Liver (tissue), 9 donors: Measurements from ENCODE around the gene NYAP2. TPM values are rescaled to one million over a fixed set of nuclear protein-coding genes. Genes with fewer than 3 reads are reported as not detected.

Experiments used
- DNase-seq: peaks from one replicate; pipeline ENCODE4 v3.0.0-alpha.2; 2017; ENCODE audit warnings: low spot score
- H3K27ac ChIP-seq, 2 donors: one replicate each; pipeline ENCODE4 v1.7.0; 2013; ENCODE audit warnings: inconsistent platforms in 2 of 2, low read length in 2 of 2, control low read depth in 1 of 2, low read depth in 1 of 2, mild to moderate bottlenecking in 1 of 2
- H3K27me3 ChIP-seq, 4 donors: one replicate each; pipeline versions ENCODE4 v1.6.1 to v1.7.0; 2013; ENCODE audit warnings: low read length in 3 of 4, inconsistent platforms in 1 of 4, mild to moderate bottlenecking in 1 of 4, moderate library complexity in 1 of 4; ENCODE audit not compliant: control insufficient read depth in 4 of 4, insufficient read depth in 4 of 4
- H3K36me3 ChIP-seq, 4 donors: one replicate each; pipeline versions ENCODE4 v1.6.1 to v1.7.0; 2013; ENCODE audit warnings: low read length in 3 of 4, mild to moderate bottlenecking in 3 of 4, low read depth in 1 of 4, moderate library complexity in 1 of 4; ENCODE audit not compliant: control insufficient read depth in 4 of 4, insufficient read depth in 3 of 4
- H3K4me1 ChIP-seq, 4 donors: one replicate each; pipeline versions ENCODE4 v1.6.1 to v1.7.0; 2013; ENCODE audit warnings: low read length in 3 of 4, mild to moderate bottlenecking in 3 of 4, moderate library complexity in 1 of 4; ENCODE audit not compliant: control insufficient read depth in 4 of 4, insufficient read depth in 4 of 4
- H3K4me3 ChIP-seq, 3 donors: one replicate each; pipeline versions ENCODE4 v1.6.1 to v1.7.0; 2013; ENCODE audit warnings: low read length in 3 of 3, control low read depth in 1 of 3, low read depth in 1 of 3, mild to moderate bottlenecking in 1 of 3
- H3K9ac ChIP-seq, 2 donors: one replicate each; pipeline ENCODE4 v1.7.0; 2013; ENCODE audit warnings: low read length in 2 of 2, mild to moderate bottlenecking in 2 of 2, moderate library complexity in 2 of 2, control low read depth in 1 of 2, low read depth in 1 of 2
- H3K9me3 ChIP-seq, 4 donors: one replicate each; pipeline versions ENCODE4 v1.6.1 to v1.7.0; 2013; ENCODE audit warnings: low read length in 3 of 4; ENCODE audit not compliant: control insufficient read depth in 4 of 4
- ATF3 ChIP-seq: IDR thresholded peaks from 2 replicates; pipeline ENCODE4 v1.6.1; 2016; ENCODE audit warnings: antibody characterized with exemption
- CTCF ChIP-seq: fragments of 150-350 bp; IDR thresholded peaks from 2 replicates; pipeline ENCODE4 v1.5.1; 2017; ENCODE audit warnings: improper control_type of control experiment, low read depth, low read length; ENCODE audit not compliant: missing input control
- EGR1 ChIP-seq, 2 donors: IDR thresholded peaks; 2 replicates each; pipeline ENCODE4 v1.6.1; 2016 to 2018; ENCODE audit warnings: antibody characterized with exemption in 2 of 2, low read depth in 2 of 2
- FOXA1 ChIP-seq: IDR thresholded peaks from 2 replicates; pipeline ENCODE4 v1.6.1; 2016; ENCODE audit warnings: antibody characterized with exemption
- FOXA2 ChIP-seq: IDR thresholded peaks from 2 replicates; pipeline ENCODE4 v1.6.1; 2016; ENCODE audit warnings: antibody characterized with exemption
- HNF4A ChIP-seq, 2 donors: conservative IDR thresholded peaks; 2 replicates each; pipeline ENCODE4 v1.6.1; 2016; ENCODE audit warnings: antibody characterized with exemption in 2 of 2, mild to moderate bottlenecking in 2 of 2
- HNF4G ChIP-seq: IDR thresholded peaks from 2 replicates; pipeline ENCODE4 v1.6.1; 2016; ENCODE audit warnings: antibody characterized with exemption
- JUND ChIP-seq, 2 donors: IDR thresholded peaks; 2 replicates each; pipeline ENCODE4 v1.6.1; 2016; ENCODE audit warnings: antibody characterized with exemption in 2 of 2
- MAX ChIP-seq: IDR thresholded peaks from 2 replicates; pipeline ENCODE4 v1.6.1; 2016; ENCODE audit warnings: antibody characterized with exemption
- NR2F2 ChIP-seq: IDR thresholded peaks from 2 replicates; pipeline ENCODE4 v1.6.1; 2016; ENCODE audit warnings: antibody characterized with exemption
- RAD21 ChIP-seq, 2 donors: IDR thresholded peaks; 2 replicates each; pipeline ENCODE4 v1.6.1; 2016; ENCODE audit warnings: antibody characterized with exemption in 2 of 2, mild to moderate bottlenecking in 2 of 2
- REST ChIP-seq: IDR thresholded peaks from 2 replicates; pipeline ENCODE4 v1.6.1; 2016; ENCODE audit warnings: antibody characterized with exemption, mild to moderate bottlenecking
- RXRA ChIP-seq, 2 donors: IDR thresholded peaks; 2 replicates each; pipeline ENCODE4 v1.6.1; 2017 to 2018; ENCODE audit warnings: antibody characterized with exemption in 2 of 2, mild to moderate bottlenecking in 1 of 2
- TAF1 ChIP-seq: conservative IDR thresholded peaks from 2 replicates; pipeline ENCODE4 v1.6.1; 2016; ENCODE audit warnings: antibody characterized with exemption, mild to moderate bottlenecking
- YY1 ChIP-seq: IDR thresholded peaks from 2 replicates; pipeline ENCODE4 v1.6.1; 2016; ENCODE audit warnings: antibody characterized with exemption, mild to moderate bottlenecking
- ZBTB33 ChIP-seq: IDR thresholded peaks from 2 replicates; pipeline ENCODE4 v1.6.1; 2016; ENCODE audit warnings: antibody characterized with exemption
- whole genome bisulfite sequencing: extraction: QIAGEN DNeasy Blood & Tissue Kit; methylation state at CpG from one replicate; pipeline ENCODE4 v1.1.7; 2013; 5-methylcytosine and 5-hydroxymethylcytosine counted together
- polyA plus RNA-seq, 2 donors: library from polyadenylated mRNA; stranded (reverse) in 1 of 2; unstranded in 1 of 2; fragments of 200-250 nt in 1 of 2; fragments of >200 nt in 1 of 2; fragmentation: Nextera tagmentation in 1 of 2; extraction: Ambion mirVana in 1 of 2; gene quantifications; one replicate each; pipeline versions ENCODE4 v1.2.1 to v1.2.3, GENCODE V29; 2013 to 2015
- total RNA-seq, 2 donors: library from RNA; depleted of rRNA; stranded (reverse); fragments of >200 nt; gene quantifications; one replicate each; pipeline ENCODE4 v1.2.3, GENCODE V29; 2014
- donor health status: healthy.
- donor health status: healthy.
- donor health status: healthy.
- donor health status: healthy.
- donor health status: healthy.

NYAP2 gene
- total and polyA plus RNA-seq, 4 donors: not detected

GRCh38 chr2:225400060-225400511 is 576 bp downstream of the NYAP2 start:
- DNase-seq: no peak
- TF ChIP-seq JUND (IDR thresholded peaks at IDR 0.05) (no peak), FOXA2 (no peak), REST (peak; percentile 94), YY1 (no peak)
- no peaks in the 10 kb centered on the region for H3K36me3 ChIP-seq
- 19% methylated on average over 8 of the region's 8 CpGs for WGBS
- no peaks in the 10 kb centered on the region for H3K4me1 ChIP-seq
- no peaks in the 10 kb centered on the region for H3K9me3 ChIP-seq
- H3K27ac ChIP-seq: no peak overlapping the region
- no peak overlapping the region for H3K4me3 ChIP-seq
- no peak overlapping the region for H3K9ac ChIP-seq
- no peaks in the 10 kb centered on the region for H3K27me3 ChIP-seq

- H3K27ac ChIP-seq: no peak overlapping the region
- TF ChIP-seq NR2F2 (no peak), EGR1 (IDR thresholded peaks at IDR 0.05; ENCODE audit: low read depth in 2 of 2) (no peak), RXRA (IDR thresholded peaks at IDR 0.05) (no peak), MAX (no peak), FOXA1 (no peak), CTCF (no peak), HNF4G (no peak), TAF1 (no peak), RAD21 (IDR thresholded peaks at IDR 0.05) (no peak), REST (no peak), JUND (IDR thresholded peaks at IDR 0.05) (no peak), ATF3 (no peak), ZBTB33 (no peak), HNF4A (conservative IDR thresholded peaks at IDR 0.05) (no peak)
- H3K4me1 ChIP-seq: no peaks in the 10 kb centered on the region
- no peaks in the 10 kb centered on the region for H3K9me3 ChIP-seq
- H3K27me3 ChIP-seq: no peaks in the 10 kb centered on the region
- no peak for DNase-seq
- H3K9ac ChIP-seq: no peak overlapping the region
- H3K36me3 ChIP-seq: no peaks in the 10 kb centered on the region
- H3K4me3 ChIP-seq: no peak overlapping the region
- 63% methylated on average over 9 of the region's 9 CpGs for WGBS
Observed at GRCh38 chr2:225400546-225401400, 1.3 kb downstream of the NYAP2 start.
